GM19239 (cell line): ENCODE results near the gene SORCS2.
"Not testable (repeated sequence)": the region's sequence is repeated elsewhere in the genome, so short reads cannot be mapped to it uniquely, and the experiment has no call there.

Experiments used
- DNase-seq: peaks from one replicate; pipeline ENCODE4 v3.0.0; 2011; ENCODE audit warnings: low spot score; ENCODE audit not compliant: insufficient read length
- FAIRE-seq: peaks from 2 replicates; lab custom pipeline; 2011; peaks lifted over from hg19 to GRCh38; lab: Jason Lieb, UNC

SORCS2 gene

GRCh38 chr4:7447236-7447635, 254.9 kb downstream of the SORCS2 start:
- FAIRE-seq (no peak), DNase-seq (no peak)

GRCh38 chr4:7448036-7448435, 255.7 kb downstream of the SORCS2 start:
- DNase-seq (no peak), FAIRE-seq (no peak)

- no peak for DNase-seq
- no peak for FAIRE-seq
Observed at GRCh38 chr4:7450775-7451433, 258.6 kb downstream of the SORCS2 start.

- no peak for DNase-seq
- no peak for FAIRE-seq
Observed at GRCh38 chr4:7451434-7451789, 259.1 kb downstream of the SORCS2 start.

- FAIRE-seq (no peak), DNase-seq (no peak)
Observed at GRCh38 chr4:7451800-7452199, 259.5 kb downstream of the SORCS2 start.

- not testable (repeated sequence) for DNase-seq, FAIRE-seq
Observed at GRCh38 chr4:7452802-7453201, 260.5 kb downstream of the SORCS2 start.

GRCh38 chr4:7457201-7458065, 265.1 kb downstream of the SORCS2 start:
- DNase-seq: no peak
- FAIRE-seq: no peak

- FAIRE-seq: no peak
- DNase-seq: no peak
Observed at GRCh38 chr4:7458066-7458425, 265.7 kb downstream of the SORCS2 start.

GRCh38 chr4:7458477-7458876, 266.1 kb downstream of the SORCS2 start:
- DNase-seq (no peak), FAIRE-seq (no peak)

- no peak for DNase-seq
- FAIRE-seq: no peak
Observed at GRCh38 chr4:7459471-7459870, 267.1 kb downstream of the SORCS2 start.

- FAIRE-seq (no peak), DNase-seq (no peak)
Observed at GRCh38 chr4:7460566-7460965, 268.2 kb downstream of the SORCS2 start.

GRCh38 chr4:7461230-7461629, 268.9 kb downstream of the SORCS2 start:
- no peak for FAIRE-seq
- DNase-seq: no peak

GRCh38 chr4:7462509-7462971, 270.2 kb downstream of the SORCS2 start:
- FAIRE-seq (no peak), DNase-seq (no peak)

GRCh38 chr4:7463566-7464258, 271.4 kb downstream of the SORCS2 start:
- DNase-seq (no peak), FAIRE-seq (no peak)

GRCh38 chr4:7464259-7464655, 271.9 kb downstream of the SORCS2 start:
- DNase-seq (no peak), FAIRE-seq (no peak)

- FAIRE-seq: no peak
Observed at GRCh38 chr4:7465017-7465416, 272.7 kb downstream of the SORCS2 start.

GRCh38 chr4:7466215-7466614, 273.9 kb downstream of the SORCS2 start:
- FAIRE-seq (no peak), DNase-seq (no peak)

More at GRCh38 chr4:7465017-7465416, 272.7 kb downstream of the SORCS2 start:
- no peak for DNase-seq

- DNase-seq (no peak), FAIRE-seq (no peak)
Observed at GRCh38 chr4:7466904-7467303, 274.6 kb downstream of the SORCS2 start.

GRCh38 chr4:7467471-7467870, 275.1 kb downstream of the SORCS2 start:
- DNase-seq: no peak
- FAIRE-seq: no peak

GRCh38 chr4:7469023-7469422, 276.7 kb downstream of the SORCS2 start:
- DNase-seq (no peak), FAIRE-seq (no peak)

GRCh38 chr4:7470111-7470510, 277.8 kb downstream of the SORCS2 start:
- FAIRE-seq (no peak), DNase-seq (no peak)
